ENCODE data around the gene E2F6. TPM values are rescaled to one million over a fixed set of nuclear protein-coding genes. Genes with fewer than 3 reads are reported as not detected.

E2F6 gene
- total and polyA plus RNA-seq, 2 of the 13 experiments (the other 11 are each of a cell fraction or from before 2014, with no cell fraction given) = 27.3 to 36.0 TPM

DNA sequence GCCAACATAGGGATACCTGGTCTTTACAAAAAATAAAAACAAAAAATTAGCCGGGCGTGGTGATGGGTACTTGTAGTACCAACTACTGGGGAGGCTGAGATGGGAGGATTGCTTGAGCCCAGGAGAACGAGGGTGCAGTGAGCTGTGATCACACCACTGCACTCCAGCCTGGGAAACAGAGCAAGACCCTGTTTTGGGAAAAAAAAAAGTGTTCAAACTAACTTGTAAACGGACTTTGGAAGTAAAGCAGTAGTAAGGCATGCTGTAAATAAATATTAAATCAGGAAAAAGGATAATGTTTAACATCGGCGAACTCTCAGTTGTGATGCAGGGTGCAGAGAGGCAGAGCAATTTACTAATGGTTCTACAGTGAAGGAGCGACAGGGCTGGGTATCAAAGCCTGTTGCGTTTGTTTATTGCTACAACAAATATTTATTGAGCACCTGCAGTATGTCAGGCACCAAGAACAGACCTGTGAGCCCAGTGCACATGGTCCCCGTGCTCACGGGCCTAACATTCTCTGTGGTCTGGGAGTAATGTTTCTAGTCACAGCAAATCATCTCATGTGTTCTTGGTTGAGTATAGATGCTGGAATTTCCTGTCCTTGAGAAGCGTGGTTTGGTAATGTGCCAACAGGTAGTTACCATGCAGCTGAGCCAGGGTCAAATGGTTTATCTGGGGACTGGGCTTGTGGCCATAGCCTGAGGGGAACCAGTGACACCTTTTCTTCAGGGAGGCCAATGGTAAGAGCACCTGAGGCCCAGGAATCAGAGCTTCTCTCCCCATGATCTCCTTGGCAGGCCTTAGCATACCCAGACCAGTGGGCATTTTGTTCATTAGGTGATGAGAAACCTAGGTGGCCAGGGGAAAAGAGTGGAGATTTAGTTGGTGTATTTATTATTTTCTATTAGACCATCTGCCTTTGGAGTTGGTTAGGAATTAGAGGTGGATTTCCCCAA is 40.0 kb upstream of the E2F6 start (continued):
- TF ChIP-seq ZBTB40 (IDR thresholded peaks at IDR 0.05) (no peak), ZBTB40 (CRISPR knock-in tag; IDR thresholded peaks at IDR 0.05) (no peak), ZNF75D (CRISPR knock-in tag; IDR thresholded peaks at IDR 0.05; ENCODE audit: borderline replicate concordance) (no peak), WIZ (CRISPR knock-in tag; IDR thresholded peaks at IDR 0.05) (peak; percentile 80; the same call in 1 of the 2 replicates), CERS6 (CRISPR knock-in tag; IDR thresholded peaks at IDR 0.05) (no peak), KDM2A (CRISPR knock-in tag; IDR thresholded peaks at IDR 0.05; ENCODE audit: borderline replicate concordance, low read depth) (peak; percentile 70; the same call in 1 of the 2 replicates), HDAC6 (IDR thresholded peaks at IDR 0.05; ENCODE audit: low read depth, low read length) (no peak), U2AF1 (optimal IDR thresholded peaks at IDR 0.05; ENCODE audit: low read depth, low read length) (no peak), TSC22D2 (CRISPR knock-in tag; IDR thresholded peaks at IDR 0.05; ENCODE audit: borderline replicate concordance) (no peak), ZNF232 (CRISPR knock-in tag; IDR thresholded peaks at IDR 0.05; ENCODE audit: borderline replicate concordance) (0 out of 2 replicates have a peak, but pooled peaks have one; percentile 35), MTA1 (CRISPR knock-in tag; IDR thresholded peaks at IDR 0.05; ENCODE audit: borderline replicate concordance) (no peak), ZFP90 (CRISPR knock-in tag; IDR thresholded peaks at IDR 0.05; ENCODE audit: borderline replicate concordance) (0 out of 2 replicates have a peak, but pooled peaks have one; percentile 37), GFI1 (CRISPR knock-in tag; IDR thresholded peaks at IDR 0.05; ENCODE audit: borderline replicate concordance) (peak; percentile 87)
- TF ChIP-seq, protein P1, sequence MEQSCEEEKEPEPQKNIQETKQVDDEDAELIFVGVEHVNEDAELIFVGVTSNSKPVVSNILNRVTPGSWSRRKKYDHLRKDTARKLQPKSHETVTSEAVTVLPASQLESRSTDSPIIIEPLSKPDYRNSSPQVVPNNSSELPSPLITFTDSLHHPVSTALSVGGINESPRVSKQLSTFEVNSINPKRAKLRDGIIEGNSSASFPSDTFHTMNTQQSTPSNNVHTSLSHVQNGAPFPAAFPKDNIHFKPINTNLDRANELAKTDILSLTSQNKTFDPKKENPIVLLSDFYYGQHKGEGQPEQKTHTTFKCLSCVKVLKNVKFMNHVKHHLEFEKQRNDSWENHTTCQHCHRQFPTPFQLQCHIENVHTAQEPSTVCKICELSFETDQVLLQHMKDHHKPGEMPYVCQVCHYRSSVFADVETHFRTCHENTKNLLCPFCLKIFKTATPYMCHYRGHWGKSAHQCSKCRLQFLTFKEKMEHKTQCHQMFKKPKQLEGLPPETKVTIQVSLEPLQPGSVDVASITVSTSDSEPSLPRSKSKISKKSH (CRISPR knock-in tag; IDR thresholded peaks at IDR 0.05; ENCODE audit: borderline replicate concordance) = no peak

Measured in HepG2 (cell line).